Erythroblast (primary cell): Measurements from ENCODE around the gene MAD1L1.

ENCODE experiments used
- GATA1 ChIP-seq: IDR thresholded peaks from 2 replicates; pipeline ENCODE4 v1.6.1; 2011; ENCODE audit warnings: low read depth, mild to moderate bottlenecking, control low read depth, low read length, moderate library complexity
- POLR2A ChIP-seq: IDR thresholded peaks from 2 replicates; pipeline ENCODE4 v1.6.1; 2011; ENCODE audit warnings: mild to moderate bottlenecking, low read length

DNA sequence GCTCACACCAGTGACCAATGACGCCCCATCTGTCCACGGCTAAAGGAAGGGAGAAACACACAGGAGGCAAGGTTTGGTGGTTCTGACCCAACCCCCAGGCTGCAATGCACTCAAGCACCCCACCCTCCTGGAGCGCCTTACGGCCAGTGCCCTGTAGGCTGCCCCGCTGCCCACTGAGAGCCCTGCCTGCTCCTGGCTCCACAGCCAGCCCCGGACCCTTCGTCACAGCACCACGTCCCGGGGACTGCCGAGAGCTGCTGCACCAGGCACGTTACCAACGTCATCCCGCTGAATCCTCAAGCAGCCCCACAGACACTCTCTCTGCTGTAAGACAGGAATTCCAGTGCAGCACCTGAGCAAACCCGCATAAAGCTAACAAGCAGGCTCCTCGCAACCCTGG, 87.8 kb downstream of the MAD1L1 start:
- no peak for TF ChIP-seq POLR2A
- no peak for TF ChIP-seq GATA1
